GM18526 (cell line): ENCODE measurements around the gene RCAN1.

Experiments used
- POLR2A ChIP-seq: IDR thresholded peaks from 3 replicates; pipeline ENCODE4 v1.6.1; 2011; ENCODE audit not compliant: insufficient read length; ENCODE audit errors: extremely low read depth

Gene RCAN1

GRCh38 chr21:34635307-34635706, 20.4 kb upstream of the RCAN1 start:
- TF ChIP-seq POLR2A, result no peak

DNA sequence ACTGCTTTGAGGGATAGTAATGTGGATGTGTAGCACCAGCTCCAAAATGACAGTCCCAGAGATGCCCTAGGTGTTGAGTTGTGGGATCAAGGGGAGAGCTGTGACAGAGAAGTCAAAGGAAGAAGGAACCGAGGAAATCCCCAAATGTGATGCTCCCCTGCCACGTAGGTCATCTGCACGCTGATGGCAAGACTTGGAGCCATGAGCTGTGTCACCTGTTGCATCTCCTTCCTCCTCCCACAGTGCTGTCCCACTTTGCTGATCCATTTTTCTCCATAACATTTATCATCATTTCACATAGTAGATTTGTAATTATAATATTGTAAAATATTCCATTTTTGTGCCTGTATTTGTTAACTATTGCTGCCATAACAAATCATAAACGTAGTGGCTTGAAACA, 17.6 kb upstream of the RCAN1 start:
- no peak for TF ChIP-seq POLR2A

GRCh38 chr21:34630536-34631143, 15.7 kb upstream of the RCAN1 start:
- TF ChIP-seq POLR2A, result no peak

GRCh38 chr21:34626131-34626530, 11.2 kb upstream of the RCAN1 start:
- no peak for TF ChIP-seq POLR2A

DNA sequence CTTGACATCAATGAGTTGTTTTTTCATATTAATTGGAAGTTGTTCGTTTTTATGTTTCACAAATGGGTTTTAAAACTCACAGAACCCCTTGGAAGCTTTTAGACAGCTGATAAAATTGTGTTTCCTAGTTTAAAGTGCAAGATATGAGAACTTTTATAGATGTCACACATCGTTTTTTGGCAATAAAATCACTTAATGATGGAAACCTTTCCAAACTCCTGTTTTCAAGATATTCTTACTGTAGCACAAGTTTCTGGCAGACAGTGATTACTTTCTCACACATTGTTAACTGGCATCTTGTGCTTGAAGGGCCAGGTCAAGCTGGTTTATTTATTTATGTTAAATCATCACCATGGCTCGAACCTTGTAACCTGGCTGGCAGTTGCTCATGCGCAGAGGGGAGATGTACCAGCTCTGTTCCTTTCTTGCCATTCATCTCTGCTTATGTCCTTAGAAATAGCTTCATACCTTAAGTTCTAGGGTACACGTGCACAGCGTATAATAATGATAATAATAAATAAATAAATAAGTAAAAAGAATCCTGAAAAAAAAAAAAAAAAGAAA, 10.2 kb upstream of the RCAN1 start:
- no peak for TF ChIP-seq POLR2A

DNA sequence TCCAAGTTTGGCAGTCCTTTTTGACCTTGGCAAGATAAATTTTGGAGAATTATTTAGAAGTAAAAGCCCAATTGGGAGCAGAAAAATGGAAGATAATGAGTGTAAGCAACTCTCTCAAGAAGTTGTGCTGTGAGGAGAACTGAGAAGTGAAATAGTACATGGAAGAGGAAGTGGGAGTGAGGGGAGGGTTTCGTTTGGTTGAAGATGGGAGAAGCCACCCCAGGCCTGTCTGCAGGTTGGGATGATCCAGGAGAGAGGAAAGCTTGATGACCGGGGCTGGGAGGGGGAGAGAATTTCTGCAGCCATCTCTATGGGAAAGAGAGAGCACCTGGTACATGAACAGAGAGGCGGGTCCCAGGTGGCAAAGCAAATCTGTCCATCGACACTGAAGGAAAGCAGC, 8.6 kb upstream of the RCAN1 start:
- no peak for TF ChIP-seq POLR2A

GRCh38 chr21:34621434-34622350, 6.8 kb upstream of the RCAN1 start:
- no peak for TF ChIP-seq POLR2A

DNA sequence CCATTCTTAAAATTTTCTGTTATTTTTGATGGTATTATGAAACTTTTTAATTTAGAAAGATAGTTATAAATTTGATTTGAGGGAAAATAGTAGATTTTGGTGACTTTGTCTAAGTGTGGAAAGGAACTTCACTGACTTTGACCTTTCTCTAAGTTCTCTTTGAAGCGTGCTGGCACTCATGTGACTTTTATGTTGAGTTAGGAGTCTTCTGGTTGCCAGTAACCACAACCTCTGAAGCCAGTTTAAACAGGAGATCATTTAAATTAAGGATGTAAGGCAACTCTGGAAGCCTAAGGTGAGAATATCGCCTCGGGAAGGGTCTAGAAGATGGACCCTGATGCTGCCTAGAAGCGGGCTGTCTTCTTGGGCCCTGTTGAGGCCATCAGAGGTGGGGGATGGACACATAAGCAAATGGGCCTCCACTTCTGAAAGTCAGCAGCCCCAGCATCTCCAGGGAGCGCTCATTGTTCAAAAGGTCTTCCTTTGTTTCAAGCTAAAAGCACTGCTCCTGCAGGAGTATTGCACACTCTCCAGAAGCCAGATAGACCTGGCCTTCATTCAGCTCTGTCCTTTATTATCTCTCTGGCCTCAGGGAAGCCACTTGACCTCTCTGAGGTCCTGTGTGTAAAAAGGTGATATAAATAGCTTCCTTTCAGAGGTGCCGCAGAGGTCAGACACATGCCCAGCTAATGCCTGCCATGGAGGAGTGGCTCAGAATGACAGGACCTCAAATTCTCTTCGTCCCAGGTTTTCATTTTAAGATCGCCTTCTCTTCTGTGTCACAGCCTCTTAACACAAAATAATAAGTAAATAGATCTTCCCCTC, 5.1 kb upstream of the RCAN1 start:
- no peak for TF ChIP-seq POLR2A

DNA sequence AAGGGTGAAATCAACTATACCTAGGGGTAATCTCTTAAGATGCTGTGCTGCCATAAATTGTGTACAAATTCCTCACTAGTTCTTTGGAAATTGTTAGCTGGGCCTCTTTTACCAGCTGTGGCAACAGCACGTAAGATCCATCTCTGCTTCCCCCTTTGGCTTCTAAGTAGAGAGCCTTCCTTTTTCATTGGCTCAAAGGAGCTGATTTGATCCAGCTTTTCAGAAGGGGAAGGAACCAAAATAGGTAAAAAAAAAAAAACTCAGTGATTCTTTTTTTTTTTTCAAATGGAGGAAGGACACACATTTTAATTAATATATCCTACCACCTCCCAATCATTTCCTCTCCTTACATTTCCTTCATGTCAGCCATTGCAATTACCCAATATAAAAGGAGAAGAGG, 4.0 kb upstream of the RCAN1 start:
- no peak for TF ChIP-seq POLR2A

GRCh38 chr21:34617753-34618339, 2.9 kb upstream of the RCAN1 start:
- no peak for TF ChIP-seq POLR2A

GRCh38 chr21:34615487-34615814, 538 bp upstream of the RCAN1 start:
- TF ChIP-seq POLR2A, result no peak

DNA sequence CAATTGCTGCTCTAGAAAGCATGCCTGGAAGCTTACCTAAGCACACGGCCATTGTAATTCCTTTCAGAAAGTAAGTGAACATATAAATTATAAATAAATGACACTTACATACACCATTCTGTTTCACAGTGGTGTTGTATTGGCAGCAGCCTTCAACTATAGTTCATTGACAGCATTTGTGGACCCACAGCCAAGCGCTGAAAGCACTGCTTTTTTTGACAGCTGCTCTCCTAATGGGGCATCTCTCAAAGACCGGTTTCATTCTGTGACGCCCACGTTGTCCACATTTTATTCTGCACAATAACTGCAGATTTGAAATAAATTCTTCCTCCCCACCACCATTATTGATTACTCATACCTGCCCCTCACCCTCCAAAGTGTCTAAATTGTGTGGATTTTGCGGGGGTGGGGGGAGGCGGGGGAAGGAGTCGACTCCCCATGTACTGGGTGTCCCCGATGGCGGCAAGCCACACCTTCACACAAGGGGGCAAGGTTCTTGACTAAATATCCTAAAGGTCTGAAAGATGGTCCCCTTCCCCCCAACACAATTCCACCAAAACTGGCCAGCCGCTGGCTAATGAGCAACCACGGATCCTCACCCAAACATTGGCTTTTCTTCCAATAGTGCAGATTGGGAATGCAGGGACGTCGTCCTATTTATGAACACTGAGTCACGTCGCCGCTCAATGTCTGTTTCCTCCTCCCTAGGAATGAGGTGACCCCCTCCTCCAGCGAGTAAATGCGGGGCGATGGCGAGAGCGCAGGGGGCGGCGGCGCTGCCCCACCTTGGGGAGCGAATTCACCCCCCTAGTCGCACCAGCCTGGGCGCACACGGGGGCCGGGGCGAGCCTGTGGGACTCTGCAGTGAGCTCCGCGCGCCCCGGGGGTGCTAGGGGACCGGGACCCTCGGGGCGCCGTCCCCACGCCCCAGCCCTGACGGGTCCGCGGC, 960 bp downstream of the RCAN1 start:
- TF ChIP-seq POLR2A, result no peak

GRCh38 chr21:34612557-34612956, 2.4 kb downstream of the RCAN1 start:
- TF ChIP-seq POLR2A, result no peak

- TF ChIP-seq POLR2A, result no peak
These were observed 2.9 kb downstream of the RCAN1 start for GRCh38 chr21:34612056-34612455.
